Gastrocnemius medialis (tissue), 4 donors: Measurements from ENCODE around the gene GABRD. TPM values are rescaled to one million over a fixed set of nuclear protein-coding genes. Genes with fewer than 3 reads are reported as not detected.

Source experiments
- ATAC-seq, 2 donors: fragments of 150-250 bp; one replicate each; pipeline ENCODE4 v1.9.1; 2016
- DNase-seq, 2 donors: peaks; one replicate each; pipeline ENCODE4 v3.0.0-alpha.2; 2019
- H3K27ac ChIP-seq, 4 donors: fragments of 200-600 bp; sonication (generic); 1 replicate in 1 of 4; 2 replicates in 3 of 4; pipeline ENCODE4 v1.5.1; 2016 to 2018; ENCODE audit warnings: mild to moderate bottlenecking in 2 of 4, moderate library complexity in 1 of 4
- H3K27me3 ChIP-seq, 3 donors: fragments of 200-600 bp; sonication (generic) in 2 of 3; 1 replicate in 1 of 3; 2 replicates in 2 of 3; pipeline versions ENCODE4 v1.5.1 to v1.6.0; 2016 to 2019; ENCODE audit warnings: mild to moderate bottlenecking in 1 of 3, moderate library complexity in 1 of 3
- H3K36me3 ChIP-seq, 2 donors: fragments of 200-600 bp; sonication (generic) in 1 of 2; one replicate each; pipeline ENCODE4 v1.5.1; 2017 to 2018
- H3K4me1 ChIP-seq, 2 donors: fragments of 200-600 bp; sonication (generic) in 1 of 2; one replicate each; pipeline ENCODE4 v1.5.1; 2016 to 2017; ENCODE audit warnings: mild to moderate bottlenecking in 2 of 2
- H3K4me3 ChIP-seq, 4 donors: fragments of 200-600 bp; sonication (generic) in 3 of 4; 1 replicate in 1 of 4; 2 replicates in 3 of 4; pipeline ENCODE4 v1.5.1; 2016 to 2019; ENCODE audit warnings: mild to moderate bottlenecking in 2 of 4
- H3K9me3 ChIP-seq, 3 donors: fragments of 200-600 bp; sonication (generic) in 2 of 3; 1 replicate in 1 of 3; 2 replicates in 2 of 3; pipeline ENCODE4 v1.5.1; 2016 to 2019
- POLR2A ChIP-seq, 2 donors: fragments of 450-650 bp; IDR thresholded peaks; one replicate each; pipeline ENCODE4 v1.6.1; 2017; ENCODE audit warnings: antibody characterized with exemption in 2 of 2, mild to moderate bottlenecking in 2 of 2, moderate library complexity in 2 of 2
- in situ Hi-C, 4 donors: fragments of 200-750 bp; cut with MboI; loops; one replicate each; pipeline versions ENCODE4 v1.15.0 to v1.8.0; 2017; ENCODE audit warnings: low sequenced_read_pairs in 4 of 4
- intact Hi-C: fragments of 100-400 bp; cut with DNase I; formaldehyde crosslinking; loops from one replicate; pipeline ENCODE4 v1.15.1; 2023; ENCODE audit warnings: low total_unique reads
- total RNA-seq, 4 donors: library from RNA; depleted of rRNA; stranded (reverse); fragments of >200 nt; gene quantifications; one replicate each; pipeline versions ENCODE4 v1.1.0 to v1.2.3, GENCODE V29; 2016
- TF ChIP-seq, protein P1 (sequence below), 5 experiments: fragments of 450-650 bp in 3 of 5; fragments of 200-600 bp in 2 of 5; sonication (generic) in 2 of 5; IDR thresholded peaks in 4 of 5; conservative IDR thresholded peaks in 1 of 5; 1 replicate in 4 of 5; 2 replicates in 1 of 5; pipeline ENCODE4 v1.5.1; 2016 to 2019; ENCODE audit warnings: antibody characterized with exemption in 5 of 5, mild to moderate bottlenecking in 3 of 5, moderate library complexity in 3 of 5

GABRD gene
- total RNA-seq, 4 donors from 2014 or later = 1.9 TPM; not detected in 3

DNA sequence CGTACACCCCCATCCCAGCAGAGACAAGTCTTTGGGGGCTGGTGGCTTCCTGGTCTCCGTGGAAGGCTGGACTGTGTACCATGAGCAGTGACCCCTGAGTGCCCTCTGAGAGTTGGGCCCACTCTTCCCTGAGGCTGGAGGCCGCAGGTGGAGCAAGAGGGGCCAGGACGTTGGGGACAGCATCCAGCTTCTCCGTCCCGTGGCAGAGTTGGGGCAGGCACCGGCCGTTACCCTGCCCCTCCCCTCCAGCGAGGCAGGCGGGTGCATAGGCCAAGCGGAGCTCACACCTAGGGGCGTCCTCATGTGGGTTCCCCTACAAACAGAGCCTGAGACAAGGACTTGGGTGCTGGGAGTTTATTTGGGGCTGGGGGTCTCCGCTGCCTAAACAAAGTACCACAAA lies 14.0 kb downstream of the GABRD start:
- DNase-seq = no peak
- Histone ChIP-seq H3K36me3 (no peaks in the 10 kb centered on the region), H3K4me1 (no peaks in the 10 kb centered on the region), H3K27me3 (peaks cover 0 to 17% (median 5%) of the 10 kb centered on the region in 3 donors), H3K4me3 (no peak overlapping the region), H3K27ac (no peak overlapping the region), H3K9me3 (no peaks in the 10 kb centered on the region)
- intact Hi-C loops = no loop called here
- in situ Hi-C loops = no loop called here
- ATAC-seq = no peak
- TF ChIP-seq, protein P1, sequence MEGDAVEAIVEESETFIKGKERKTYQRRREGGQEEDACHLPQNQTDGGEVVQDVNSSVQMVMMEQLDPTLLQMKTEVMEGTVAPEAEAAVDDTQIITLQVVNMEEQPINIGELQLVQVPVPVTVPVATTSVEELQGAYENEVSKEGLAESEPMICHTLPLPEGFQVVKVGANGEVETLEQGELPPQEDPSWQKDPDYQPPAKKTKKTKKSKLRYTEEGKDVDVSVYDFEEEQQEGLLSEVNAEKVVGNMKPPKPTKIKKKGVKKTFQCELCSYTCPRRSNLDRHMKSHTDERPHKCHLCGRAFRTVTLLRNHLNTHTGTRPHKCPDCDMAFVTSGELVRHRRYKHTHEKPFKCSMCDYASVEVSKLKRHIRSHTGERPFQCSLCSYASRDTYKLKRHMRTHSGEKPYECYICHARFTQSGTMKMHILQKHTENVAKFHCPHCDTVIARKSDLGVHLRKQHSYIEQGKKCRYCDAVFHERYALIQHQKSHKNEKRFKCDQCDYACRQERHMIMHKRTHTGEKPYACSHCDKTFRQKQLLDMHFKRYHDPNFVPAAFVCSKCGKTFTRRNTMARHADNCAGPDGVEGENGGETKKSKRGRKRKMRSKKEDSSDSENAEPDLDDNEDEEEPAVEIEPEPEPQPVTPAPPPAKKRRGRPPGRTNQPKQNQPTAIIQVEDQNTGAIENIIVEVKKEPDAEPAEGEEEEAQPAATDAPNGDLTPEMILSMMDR (IDR thresholded peaks at IDR 0.05 in 4 of 5, conservative IDR thresholded peaks at IDR 0.05 in 1 of 5) = no peak
- TF ChIP-seq POLR2A (IDR thresholded peaks at IDR 0.05) = no peak

DNA sequence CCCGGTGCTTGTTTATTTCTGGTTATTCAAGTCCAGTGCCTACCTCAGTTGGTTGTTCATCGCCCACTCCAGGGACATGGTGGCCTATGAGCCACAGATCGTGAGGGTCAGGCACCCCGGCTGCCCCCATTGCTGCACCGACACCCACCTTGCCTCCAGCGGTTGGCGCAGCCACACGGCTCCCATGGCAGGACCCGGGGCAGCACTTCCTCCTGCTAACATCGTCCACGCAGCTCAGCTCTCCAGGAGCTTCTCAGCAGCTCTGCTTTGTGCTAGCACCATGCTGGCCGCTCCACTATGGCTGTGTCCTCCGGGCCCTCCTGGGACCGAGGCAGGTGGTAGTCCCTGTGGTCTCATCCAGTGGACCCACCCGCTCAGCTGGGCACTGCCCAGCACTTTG lies 17.1 kb downstream of the GABRD start:
- Histone ChIP-seq H3K4me3 (no peak overlapping the region), H3K27me3 (peaks cover 0 to 17% (median 5%) of the 10 kb centered on the region in 3 donors), H3K4me1 (no peaks in the 10 kb centered on the region), H3K36me3 (no peaks in the 10 kb centered on the region), H3K27ac (no peak overlapping the region), H3K9me3 (no peaks in the 10 kb centered on the region)
- ATAC-seq (no peak), DNase-seq (no peak)
- in situ Hi-C loops (loop anchor here in 1 of 4 donors (5.0 kb wide), 1 partner anchor 84 kb away; no protein-coding TSS in a partner anchor), intact Hi-C loops (no loop called here)
- no peak for TF ChIP-seq POLR2A (IDR thresholded peaks at IDR 0.05)
- TF ChIP-seq, protein P1 (IDR thresholded peaks at IDR 0.05 in 4 of 5, conservative IDR thresholded peaks at IDR 0.05 in 1 of 5) = no peak

DNA sequence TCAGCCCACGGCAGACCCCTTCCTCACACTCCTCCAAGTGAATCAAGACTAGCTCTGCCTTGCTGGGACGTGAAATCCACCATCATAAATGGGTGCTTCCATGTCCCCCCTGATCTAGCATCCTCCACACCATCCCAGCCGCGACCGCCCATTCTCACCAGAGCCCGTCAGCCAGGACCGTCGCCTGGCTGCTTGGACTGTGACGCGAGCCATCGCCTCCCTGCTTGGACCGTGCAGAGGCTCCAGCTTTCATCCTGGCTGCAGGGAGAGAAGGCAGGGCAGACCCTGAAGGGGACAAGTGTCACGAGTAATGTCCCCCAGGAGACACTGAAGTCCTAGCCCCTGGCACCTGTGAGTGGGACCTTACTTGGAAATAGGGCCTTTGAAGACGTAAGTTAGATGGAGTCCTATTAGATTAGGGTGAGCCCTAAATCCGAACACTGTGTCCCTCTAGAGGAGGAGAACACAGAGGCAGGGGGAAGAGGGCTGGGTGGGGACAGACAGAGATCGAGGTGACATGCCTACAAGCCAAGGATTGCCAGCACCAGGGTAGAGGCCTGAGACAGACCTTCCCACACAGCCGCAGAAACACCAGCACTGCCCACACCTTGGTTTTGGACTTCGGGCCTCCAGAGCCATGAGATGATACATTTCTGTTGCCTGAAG lies 18.3 kb downstream of the GABRD start:
- no peak for ATAC-seq
- H3K4me3 ChIP-seq = no peak overlapping the region
- no peaks in the 10 kb centered on the region for H3K9me3 ChIP-seq
- H3K27me3 ChIP-seq = peaks cover 0 to 17% (median 5%) of the 10 kb centered on the region in 3 donors
- no peaks in the 10 kb centered on the region for H3K36me3 ChIP-seq
- in situ Hi-C loops (loop anchor here in 1 of 4 donors (5.0 kb wide), 1 partner anchor 85 kb away; no protein-coding TSS in a partner anchor), intact Hi-C loops (no loop called here)
- no peak overlapping the region for H3K27ac ChIP-seq
- H3K4me1 ChIP-seq = no peaks in the 10 kb centered on the region
- no peak for TF ChIP-seq POLR2A (IDR thresholded peaks at IDR 0.05)
- TF ChIP-seq, protein P1 (IDR thresholded peaks at IDR 0.05 in 4 of 5, conservative IDR thresholded peaks at IDR 0.05 in 1 of 5) = no peak
- no peak for DNase-seq

DNA sequence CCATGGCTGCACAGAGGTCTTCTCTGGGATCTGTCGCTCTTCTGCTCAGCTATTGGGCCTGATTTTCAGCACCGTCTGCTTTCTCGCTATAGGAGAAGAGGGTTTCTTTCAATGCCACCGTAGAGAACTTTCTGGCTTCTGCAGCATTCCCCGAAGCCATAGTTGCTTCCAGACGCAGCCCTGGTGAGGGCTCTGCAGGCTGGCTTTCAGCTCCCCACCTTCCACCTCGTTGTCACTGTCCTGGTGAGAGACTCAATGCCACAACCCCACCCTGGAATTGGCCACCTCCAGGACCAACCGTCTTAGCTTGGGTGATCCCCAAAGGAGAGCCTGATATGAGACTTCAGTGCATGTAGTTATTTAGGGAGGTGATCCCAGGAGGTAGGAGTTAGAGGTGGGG lies 19.1 kb downstream of the GABRD start:
- Histone ChIP-seq H3K4me1 (no peaks in the 10 kb centered on the region), H3K27me3 (peaks cover 0 to 17% (median 5%) of the 10 kb centered on the region in 3 donors), H3K4me3 (no peak overlapping the region), H3K27ac (no peak overlapping the region), H3K36me3 (no peaks in the 10 kb centered on the region), H3K9me3 (no peaks in the 10 kb centered on the region)
- intact Hi-C loops = no loop called here
- in situ Hi-C loops = loop anchor here in 1 of 4 donors (5.0 kb wide), 1 partner anchor 86 kb away; no protein-coding TSS in a partner anchor
- no peak for ATAC-seq
- TF ChIP-seq POLR2A (IDR thresholded peaks at IDR 0.05) = no peak
- TF ChIP-seq, protein P1 (IDR thresholded peaks at IDR 0.05 in 4 of 5, conservative IDR thresholded peaks at IDR 0.05 in 1 of 5) = no peak
- DNase-seq = no peak
